ENCODE data around the gene FAM169A. TPM values are rescaled to one million over a fixed set of nuclear protein-coding genes. Genes with fewer than 3 reads are reported as not detected.
A peak's percentile ranks its signal among the peaks of the same experiment; 100 is the strongest.

Gene FAM169A
- total RNA-seq, 1 donor from 2014 or later = 12.1 TPM

GRCh38 chr5:74767579-74767913, 98.6 kb downstream of the FAM169A start:
- no peak for FAIRE-seq
- no peak for TF ChIP-seq CTCF (IDR thresholded peaks at IDR 0.05; ENCODE audit: insufficient read depth, low read length, severe bottlenecking)
- Histone ChIP-seq H3K27me3 (ENCODE audit: control insufficient read depth, insufficient read depth, low read length) (no peaks in the 10 kb centered on the region), H3K4me3 (ENCODE audit: low read depth, low read length) (peak overlapping the region; percentile 64), H3K36me3 (ENCODE audit: control insufficient read depth, insufficient read depth, low read length) (peaks cover 1% of the 10 kb centered on the region)
- DNase-seq (ENCODE audit: low read depth) = peak; percentile 37

DNA sequence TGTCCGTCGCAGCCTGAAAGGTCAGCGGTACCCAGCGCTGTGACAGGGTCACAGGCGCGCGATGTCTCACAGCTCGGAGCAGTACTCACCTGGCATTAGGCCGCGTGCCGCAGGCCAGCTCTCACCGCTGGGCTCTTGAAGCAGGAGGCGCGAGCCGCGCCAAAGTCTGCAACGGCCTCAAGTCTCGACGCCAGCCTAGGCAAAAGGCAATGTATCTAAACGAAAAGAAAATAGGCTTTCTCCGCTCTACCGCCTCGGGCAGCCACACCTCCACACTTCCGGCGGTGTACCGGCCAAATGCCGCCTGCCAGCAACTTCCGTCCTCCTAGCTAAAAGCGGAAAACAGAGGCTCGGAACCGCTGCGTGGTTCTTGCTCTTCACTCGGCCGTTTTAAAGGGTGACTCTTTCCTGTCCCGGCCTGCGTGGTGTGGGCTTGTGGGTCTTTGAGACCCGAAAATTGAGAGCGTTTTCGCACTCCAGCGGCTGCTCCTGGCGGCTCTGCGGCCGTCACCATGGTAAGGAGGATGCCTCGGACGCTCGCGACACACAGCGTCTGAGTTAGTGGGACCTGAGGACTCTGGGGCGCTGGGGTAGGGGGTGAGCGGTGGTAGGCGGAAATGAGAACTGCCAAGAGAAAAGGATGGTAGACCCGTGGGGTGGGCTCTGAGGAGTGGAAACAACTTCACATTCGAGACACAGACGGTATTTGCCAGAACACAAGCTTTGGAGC, 99.2 kb downstream of the FAM169A start, which contains the start of the genes GFM2 and NSA2:
GFM2 (minus strand) TSS at position 269 of the 730 bp plus-strand sequence. CDS start 3,375 bp downstream, outside the sequence.
NSA2 (plus strand) TSS at position 401 of the 730 bp plus-strand sequence; CDS start at position 513, 112 bp downstream.
- FAIRE-seq (peak; percentile 73), DNase-seq (ENCODE audit: low read depth) (peak; percentile 84)
- Histone ChIP-seq H3K36me3 (ENCODE audit: control insufficient read depth, insufficient read depth, low read length) (peaks cover 1% of the 10 kb centered on the region), H3K4me3 (ENCODE audit: low read depth, low read length) (peak within 1 kb of the TSS; percentile 64), H3K27me3 (ENCODE audit: control insufficient read depth, insufficient read depth, low read length) (no peaks in the 10 kb centered on the region)
- TF ChIP-seq CTCF (IDR thresholded peaks at IDR 0.05; ENCODE audit: insufficient read depth, low read length, severe bottlenecking) = no peak

DNA sequence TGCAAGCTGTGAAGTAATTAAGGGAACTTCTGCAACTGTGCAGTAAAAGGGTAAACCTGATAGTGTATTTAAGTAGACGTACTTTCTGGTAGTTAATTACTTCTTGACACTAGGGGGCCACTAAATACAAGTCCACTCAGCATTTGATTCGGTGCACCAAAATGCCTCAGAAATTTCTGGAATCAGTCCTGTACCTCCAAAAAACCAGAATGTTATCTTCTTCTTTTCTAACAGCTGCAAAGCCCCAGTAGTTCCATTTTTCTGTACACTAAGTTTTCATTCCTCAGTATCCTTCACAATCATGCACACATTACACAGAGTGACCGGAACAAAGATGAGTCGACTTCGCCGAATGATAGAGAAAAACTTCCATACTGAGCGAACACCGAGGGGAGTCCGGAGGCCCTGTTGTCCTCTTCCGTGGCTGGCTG, 99.8 kb downstream of the FAM169A start:
- FAIRE-seq (no peak), DNase-seq (ENCODE audit: low read depth) (peak; percentile 58)
- H3K36me3 ChIP-seq (ENCODE audit: control insufficient read depth, insufficient read depth, low read length) = peaks cover 1% of the 10 kb centered on the region
- H3K27me3 ChIP-seq (ENCODE audit: control insufficient read depth, insufficient read depth, low read length) = no peaks in the 10 kb centered on the region
- peak; percentile 29 for TF ChIP-seq CTCF (IDR thresholded peaks at IDR 0.05; ENCODE audit: insufficient read depth, low read length, severe bottlenecking)
- peak overlapping the region; percentile 64 for H3K4me3 ChIP-seq (ENCODE audit: low read depth, low read length)

GRCh38 chr5:74765929-74766328, 100.3 kb downstream of the FAM169A start:
- FAIRE-seq = no peak

DNA sequence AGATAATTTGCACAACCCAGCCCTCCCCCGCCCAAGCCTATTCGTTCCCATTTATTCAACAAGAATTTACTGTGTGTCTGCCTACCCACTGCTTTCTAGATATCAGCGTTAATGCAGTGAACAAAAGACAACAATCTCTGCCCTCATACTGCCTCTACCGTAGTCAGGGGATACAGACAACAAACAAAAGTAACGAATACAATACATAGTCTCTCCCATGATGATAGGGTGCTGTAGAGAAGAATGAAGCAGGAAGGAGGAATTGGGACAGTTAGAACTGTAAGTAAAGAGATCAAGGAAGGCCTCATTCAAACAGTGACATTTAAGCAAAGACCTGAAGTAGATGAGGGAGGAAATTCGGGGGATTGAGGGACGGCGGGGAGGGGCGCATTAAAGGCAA, 101.0 kb downstream of the FAM169A start:
- no peak for TF ChIP-seq CTCF (IDR thresholded peaks at IDR 0.05; ENCODE audit: insufficient read depth, low read length, severe bottlenecking)
- FAIRE-seq (no peak), DNase-seq (ENCODE audit: low read depth) (peak; percentile 27)
- no peak overlapping the region for H3K4me3 ChIP-seq (ENCODE audit: low read depth, low read length)
- no peaks in the 10 kb centered on the region for H3K36me3 ChIP-seq (ENCODE audit: control insufficient read depth, insufficient read depth, low read length)
- no peaks in the 10 kb centered on the region for H3K27me3 ChIP-seq (ENCODE audit: control insufficient read depth, insufficient read depth, low read length)

More at GRCh38 chr5:74765929-74766328, 100.3 kb downstream of the FAM169A start:
- DNase-seq (ENCODE audit: low read depth) = no peak
- Histone ChIP-seq H3K4me3 (ENCODE audit: low read depth, low read length) (peak overlapping the region; percentile 64), H3K36me3 (ENCODE audit: control insufficient read depth, insufficient read depth, low read length) (peaks cover 1% of the 10 kb centered on the region), H3K27me3 (ENCODE audit: control insufficient read depth, insufficient read depth, low read length) (no peaks in the 10 kb centered on the region)
- TF ChIP-seq CTCF (IDR thresholded peaks at IDR 0.05; ENCODE audit: insufficient read depth, low read length, severe bottlenecking) = no peak

Measured in bronchial epithelial cell (primary cell).